KMS-11 (cell line): ENCODE measurements around the gene CSRNP3.

Experiments used
- H2AFZ ChIP-seq: fragments of 200-600 bp; sonication (generic); 2 replicates; pipeline ENCODE4 v1.6.1; 2016; ENCODE audit warnings: antibody characterized with exemption, mixed run types, low read depth
- H3K27ac ChIP-seq: fragments of 200-600 bp; sonication (generic); 2 replicates; pipeline ENCODE4 v1.6.1; 2016; ENCODE audit warnings: mild to moderate bottlenecking, mixed run types
- H3K27me3 ChIP-seq: fragments of 200-600 bp; sonication (generic); 2 replicates; pipeline ENCODE4 v1.6.1; 2017; ENCODE audit warnings: mild to moderate bottlenecking, low read depth, mixed run types, moderate library complexity; ENCODE audit not compliant: insufficient read depth
- H3K36me3 ChIP-seq: fragments of 200-600 bp; sonication (generic); 2 replicates; pipeline ENCODE4 v1.6.1; 2017; ENCODE audit warnings: mild to moderate bottlenecking, mixed run types; ENCODE audit not compliant: insufficient read depth
- H3K4me1 ChIP-seq: fragments of 200-600 bp; sonication (generic); 2 replicates; pipeline ENCODE4 v1.6.1; 2016; ENCODE audit warnings: mild to moderate bottlenecking, low read depth, mixed run types; ENCODE audit not compliant: poor library complexity, severe bottlenecking
- H3K4me2 ChIP-seq: fragments of 200-600 bp; sonication (generic); 2 replicates; pipeline ENCODE4 v1.7.0; 2016; ENCODE audit warnings: mild to moderate bottlenecking, mixed run types
- H3K4me3 ChIP-seq: fragments of 200-600 bp; sonication (generic); IDR thresholded peaks from 2 replicates; pipeline ENCODE4 v1.6.1; 2017; ENCODE audit warnings: low read depth, low read length, mixed read lengths; ENCODE audit not compliant: insufficient read depth
- H3K79me2 ChIP-seq: fragments of 200-600 bp; sonication (generic); 2 replicates; pipeline ENCODE4 v1.6.1; 2016; ENCODE audit warnings: low read depth, mixed run types; ENCODE audit not compliant: insufficient read depth
- H3K9ac ChIP-seq: fragments of 200-600 bp; sonication (generic); 2 replicates; pipeline ENCODE4 v1.6.1; 2016; ENCODE audit warnings: mild to moderate bottlenecking, mixed run types
- H4K20me1 ChIP-seq: fragments of 200-600 bp; sonication (generic); 2 replicates; pipeline ENCODE4 v1.6.1; 2016; ENCODE audit warnings: mild to moderate bottlenecking, mixed run types; ENCODE audit not compliant: insufficient read depth
- TF ChIP-seq, protein P1 (sequence below): fragments of 200-600 bp; sonication (generic); conservative IDR thresholded peaks from 2 replicates; pipeline ENCODE4 v1.6.1; 2017; ENCODE audit warnings: low read depth, mild to moderate bottlenecking, antibody characterized with exemption, low read length, moderate library complexity, mixed read lengths

The CSRNP3 gene

DNA sequence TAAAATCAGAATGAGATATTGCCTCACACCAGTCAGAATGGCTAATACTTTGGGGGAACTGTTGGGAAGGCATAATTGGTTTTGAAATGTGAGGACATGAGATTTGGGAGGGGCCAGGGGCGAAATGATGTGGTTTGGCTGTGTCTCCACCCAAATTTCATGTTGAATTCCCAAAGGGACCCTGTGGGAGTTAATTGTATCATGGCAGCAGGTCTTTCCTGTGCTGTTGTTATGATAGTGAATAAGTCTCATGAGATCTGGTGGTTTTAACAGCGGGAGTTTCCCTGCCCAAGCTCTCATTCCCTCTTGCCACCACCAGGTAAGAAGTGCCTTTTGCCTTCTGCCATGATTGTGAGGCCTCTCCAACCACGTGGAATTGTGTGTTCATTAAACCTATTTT is 59.6 kb downstream of the CSRNP3 start:
- Histone ChIP-seq H3K79me2 (no peaks in the 10 kb centered on the region), H3K4me1 (no peaks in the 10 kb centered on the region), H4K20me1 (no peaks in the 10 kb centered on the region), H3K36me3 (no peaks in the 10 kb centered on the region), H3K27ac (no peak overlapping the region), H3K27me3 (no peaks in the 10 kb centered on the region), H3K4me2 (no peak overlapping the region), H2AFZ (no peak overlapping the region), H3K9ac (no peak overlapping the region), H3K4me3 (no peak overlapping the region)
- TF ChIP-seq, protein P1, sequence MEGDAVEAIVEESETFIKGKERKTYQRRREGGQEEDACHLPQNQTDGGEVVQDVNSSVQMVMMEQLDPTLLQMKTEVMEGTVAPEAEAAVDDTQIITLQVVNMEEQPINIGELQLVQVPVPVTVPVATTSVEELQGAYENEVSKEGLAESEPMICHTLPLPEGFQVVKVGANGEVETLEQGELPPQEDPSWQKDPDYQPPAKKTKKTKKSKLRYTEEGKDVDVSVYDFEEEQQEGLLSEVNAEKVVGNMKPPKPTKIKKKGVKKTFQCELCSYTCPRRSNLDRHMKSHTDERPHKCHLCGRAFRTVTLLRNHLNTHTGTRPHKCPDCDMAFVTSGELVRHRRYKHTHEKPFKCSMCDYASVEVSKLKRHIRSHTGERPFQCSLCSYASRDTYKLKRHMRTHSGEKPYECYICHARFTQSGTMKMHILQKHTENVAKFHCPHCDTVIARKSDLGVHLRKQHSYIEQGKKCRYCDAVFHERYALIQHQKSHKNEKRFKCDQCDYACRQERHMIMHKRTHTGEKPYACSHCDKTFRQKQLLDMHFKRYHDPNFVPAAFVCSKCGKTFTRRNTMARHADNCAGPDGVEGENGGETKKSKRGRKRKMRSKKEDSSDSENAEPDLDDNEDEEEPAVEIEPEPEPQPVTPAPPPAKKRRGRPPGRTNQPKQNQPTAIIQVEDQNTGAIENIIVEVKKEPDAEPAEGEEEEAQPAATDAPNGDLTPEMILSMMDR = no peak

DNA sequence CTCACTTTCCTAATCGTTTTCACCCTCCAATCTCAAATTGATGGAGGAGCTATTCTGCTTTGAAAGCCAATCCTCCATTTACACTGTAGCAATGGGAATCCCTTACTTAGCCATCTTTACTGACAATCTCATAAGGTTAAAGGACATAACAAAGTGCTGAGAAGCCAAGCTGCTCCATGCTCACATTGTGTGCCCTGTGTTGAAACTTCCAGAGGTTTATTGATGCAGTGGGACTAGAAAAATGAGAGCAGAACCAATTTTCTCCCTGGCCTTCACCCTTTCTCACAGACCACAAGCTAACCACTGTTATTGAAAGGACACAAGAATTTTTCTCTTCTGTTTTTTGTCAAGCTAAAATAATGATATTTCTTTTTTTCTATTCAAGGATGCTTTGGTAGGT is 63.8 kb downstream of the CSRNP3 start:
- H3K4me2 ChIP-seq = no peak overlapping the region
- H3K36me3 ChIP-seq = no peaks in the 10 kb centered on the region
- no peaks in the 10 kb centered on the region for H3K27me3 ChIP-seq
- H3K79me2 ChIP-seq = no peaks in the 10 kb centered on the region
- H2AFZ ChIP-seq = no peak overlapping the region
- TF ChIP-seq, protein P1 = no peak
- no peak overlapping the region for H3K27ac ChIP-seq
- no peaks in the 10 kb centered on the region for H4K20me1 ChIP-seq
- H3K4me3 ChIP-seq = no peak overlapping the region
- H3K4me1 ChIP-seq = no peaks in the 10 kb centered on the region
- H3K9ac ChIP-seq = no peak overlapping the region

DNA sequence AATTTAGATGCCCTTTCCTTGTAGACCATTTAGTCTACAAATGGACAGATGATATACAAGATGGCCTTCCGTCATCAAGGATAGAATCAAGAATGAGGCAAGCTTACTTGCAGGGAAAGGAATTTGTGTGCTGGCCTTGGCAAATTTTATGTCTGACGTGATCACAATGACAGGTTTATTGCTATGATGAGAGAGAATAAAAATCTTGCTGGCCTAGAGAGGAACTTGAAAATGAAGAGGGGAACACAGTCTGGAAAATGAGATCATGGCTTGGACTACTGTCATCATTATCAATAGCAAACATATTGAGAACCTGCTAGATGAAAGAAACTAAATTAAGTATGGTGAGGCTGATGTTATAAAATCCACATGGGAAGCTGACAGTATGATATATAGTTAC is 66.0 kb downstream of the CSRNP3 start:
- no peak overlapping the region for H3K4me3 ChIP-seq
- H3K9ac ChIP-seq = no peak overlapping the region
- H2AFZ ChIP-seq = no peak overlapping the region
- H3K27me3 ChIP-seq = no peaks in the 10 kb centered on the region
- no peak overlapping the region for H3K4me2 ChIP-seq
- no peaks in the 10 kb centered on the region for H3K4me1 ChIP-seq
- no peaks in the 10 kb centered on the region for H3K36me3 ChIP-seq
- TF ChIP-seq, protein P1 = no peak
- no peaks in the 10 kb centered on the region for H3K79me2 ChIP-seq
- H4K20me1 ChIP-seq = no peaks in the 10 kb centered on the region
- H3K27ac ChIP-seq = no peak overlapping the region

DNA sequence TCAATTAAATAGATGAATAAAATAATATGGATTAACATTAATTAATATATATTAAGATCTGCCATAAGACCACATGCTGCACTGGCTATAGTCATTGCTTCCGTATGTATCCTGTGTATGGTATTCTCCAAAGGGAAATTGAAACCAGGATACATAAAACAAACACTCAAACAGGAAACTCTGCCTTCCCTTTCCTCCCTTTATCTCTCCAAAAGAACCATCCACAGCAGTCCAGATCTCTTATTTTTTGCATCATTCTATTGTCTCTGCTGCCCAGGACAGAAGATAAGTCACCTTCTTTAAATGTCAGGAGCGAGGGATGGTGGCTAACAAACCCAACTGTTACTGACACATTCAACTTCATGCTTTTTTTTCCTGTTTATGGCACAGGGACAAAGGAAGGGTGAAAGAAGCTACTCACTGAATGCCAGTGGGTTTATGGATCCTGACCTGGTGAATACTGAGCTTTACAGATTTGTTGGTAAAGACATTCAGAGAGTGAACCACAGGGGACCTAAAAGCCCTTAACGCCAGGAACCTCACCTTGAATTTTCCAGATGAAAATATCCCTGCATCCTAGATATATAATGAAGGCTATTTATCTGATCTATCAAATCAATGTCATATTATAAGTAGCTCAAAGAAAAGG is 67.5 kb downstream of the CSRNP3 start:
- Histone ChIP-seq H3K27ac (no peak overlapping the region), H3K4me1 (no peaks in the 10 kb centered on the region), H3K36me3 (no peaks in the 10 kb centered on the region), H2AFZ (no peak overlapping the region), H3K27me3 (no peaks in the 10 kb centered on the region), H3K4me3 (no peak overlapping the region), H3K9ac (no peak overlapping the region), H3K79me2 (no peaks in the 10 kb centered on the region), H4K20me1 (no peaks in the 10 kb centered on the region), H3K4me2 (no peak overlapping the region)
- TF ChIP-seq, protein P1 = no peak
